Measurements from ENCODE around the gene VWF.
A peak's percentile ranks its signal among the peaks of the same experiment; 100 is the strongest.

The VWF gene

DNA sequence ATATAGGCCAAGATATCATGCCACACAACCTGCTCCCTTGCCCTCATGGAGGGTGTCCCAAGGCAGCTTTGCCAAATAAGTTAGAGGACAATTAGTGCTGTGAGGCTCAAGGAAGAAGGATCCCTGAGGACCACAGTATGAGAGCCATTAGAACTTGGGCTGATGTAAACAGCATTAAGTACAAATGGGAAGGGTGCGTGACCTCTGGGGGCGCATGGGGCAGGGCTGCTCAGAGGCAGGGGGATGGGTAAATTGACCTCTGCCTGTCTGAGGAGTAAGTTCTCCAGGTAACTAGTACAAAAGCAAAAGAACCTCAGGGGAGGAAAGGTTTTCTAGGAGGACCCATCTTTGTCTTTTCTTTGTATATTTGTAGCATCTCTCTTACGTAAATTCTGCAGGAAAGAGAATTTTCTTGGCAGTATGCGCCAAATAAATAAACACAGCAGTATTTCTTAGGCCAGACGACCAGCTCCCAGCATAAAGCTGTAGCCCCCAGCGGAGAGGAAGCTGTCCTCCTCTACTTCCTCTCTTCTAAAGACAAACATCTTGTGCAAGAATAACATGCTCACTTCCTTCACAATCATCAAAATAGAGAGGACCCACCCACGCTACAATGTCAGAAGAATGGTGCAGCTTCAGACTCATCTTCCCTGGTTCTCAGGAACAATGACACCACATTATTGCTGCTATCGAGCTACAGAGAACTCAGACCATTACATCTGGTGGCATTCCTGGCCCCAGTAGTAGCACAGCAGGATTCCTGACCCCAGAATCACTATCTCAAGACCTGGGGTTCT, 16.4 kb upstream of the VWF start:
- Histone ChIP-seq H3K14ac (ENCODE audit: low read length in 2 of 2) (no peak overlapping the region), H3K9ac (ENCODE audit: low read length) (no peak overlapping the region), H3K23ac (ENCODE audit: low read length in 2 of 2) (no peak overlapping the region), H2BK15ac (ENCODE audit: low read depth, poor library complexity, severe bottlenecking) (no peak overlapping the region), H3K79me1 (replicated peaks; ENCODE audit: low read length, poor library complexity, severe bottlenecking) (no peaks in the 10 kb centered on the region), H2AK5ac (ENCODE audit: low read length, severe bottlenecking) (no peak overlapping the region), H3K4me2 (ENCODE audit: low read length, poor library complexity, severe bottlenecking) (no peak overlapping the region), H3K9me3 (ENCODE audit: control insufficient read depth, low read length) (no peaks in the 10 kb centered on the region), H4K91ac (ENCODE audit: low read length) (peak overlapping the region; percentile 79), H3K36me3 (ENCODE audit: control insufficient read depth in 1 of 2, insufficient read depth in 2 of 2, low read depth in 1 of 2, low read length in 2 of 2) (no peaks in the 10 kb centered on the region), H3K4ac (ENCODE audit: low read depth in 1 of 2, low read length in 2 of 2) (peak overlapping the region in 1 of 2 experiments; percentile 88), H3K27me3 (ENCODE audit: control insufficient read depth in 1 of 2, insufficient read depth in 1 of 2, low read length in 2 of 2) (no peaks in the 10 kb centered on the region), H2BK120ac (ENCODE audit: low read depth, low read length) (peak overlapping the region; percentile 11), H2BK12ac (ENCODE audit: low read length in 2 of 2) (peak overlapping the region; percentile 31 to 76), H2AFZ (ENCODE audit: low read depth, low read length) (no peak overlapping the region), H3K18ac (ENCODE audit: low read depth in 1 of 2, low read length in 2 of 2) (peak overlapping the region; percentile 0 to 66), H2BK5ac (ENCODE audit: low read depth, low read length, poor library complexity, severe bottlenecking) (no peak overlapping the region), H3K27ac (ENCODE audit: low read length, poor library complexity, severe bottlenecking) (no peak overlapping the region), H3K4me1 (ENCODE audit: control insufficient read depth, insufficient read depth, low read depth, low read length) (peaks cover 3% of the 10 kb centered on the region), H4K8ac (ENCODE audit: low read length) (peak overlapping the region; percentile 33), H3K4me3 (ENCODE audit: insufficient read depth in 1 of 2, low read depth in 1 of 2, low read length in 2 of 2) (no peak overlapping the region)
- WGBS = 26% methylated on average over 8 of the region's 8 CpGs
- DNase-seq = peak; percentile 77

DNA sequence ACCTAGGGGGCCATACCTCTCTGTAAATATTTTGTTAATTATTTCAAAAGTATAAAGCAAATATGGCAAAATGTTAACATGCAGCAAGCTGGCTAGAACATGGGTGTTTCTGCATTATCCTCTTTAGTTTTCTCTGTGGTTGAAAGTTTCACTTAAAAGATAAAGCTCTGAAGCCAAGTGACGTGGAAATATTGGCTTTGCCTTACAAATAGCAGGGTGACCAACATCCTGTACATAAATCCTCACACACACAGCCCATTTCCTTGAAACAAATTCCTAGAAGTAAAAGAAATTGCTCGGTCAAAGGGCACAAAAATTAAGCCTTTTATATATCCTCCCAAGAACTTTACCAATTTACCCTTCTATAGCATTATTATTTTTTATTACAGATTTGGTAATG, 10.6 kb upstream of the VWF start:
- H2BK12ac ChIP-seq (ENCODE audit: low read length in 2 of 2) = no peak overlapping the region
- DNase-seq = peak; percentile 43
- H3K4me3 ChIP-seq (ENCODE audit: insufficient read depth in 1 of 2, low read depth in 1 of 2, low read length in 2 of 2) = no peak overlapping the region
- H3K4ac ChIP-seq (ENCODE audit: low read depth in 1 of 2, low read length in 2 of 2) = no peak overlapping the region
- H3K9me3 ChIP-seq (ENCODE audit: control insufficient read depth, low read length) = no peaks in the 10 kb centered on the region
- no peak overlapping the region for H2BK15ac ChIP-seq (ENCODE audit: low read depth, poor library complexity, severe bottlenecking)
- H3K18ac ChIP-seq (ENCODE audit: low read depth in 1 of 2, low read length in 2 of 2) = no peak overlapping the region
- H2AK5ac ChIP-seq (ENCODE audit: low read length, severe bottlenecking) = no peak overlapping the region
- no peak overlapping the region for H3K14ac ChIP-seq (ENCODE audit: low read length in 2 of 2)
- no peak overlapping the region for H4K8ac ChIP-seq (ENCODE audit: low read length)
- H4K91ac ChIP-seq (ENCODE audit: low read length) = no peak overlapping the region
- no peak overlapping the region for H2AFZ ChIP-seq (ENCODE audit: low read depth, low read length)
- no peak overlapping the region for H3K27ac ChIP-seq (ENCODE audit: low read length, poor library complexity, severe bottlenecking)
- H2BK5ac ChIP-seq (ENCODE audit: low read depth, low read length, poor library complexity, severe bottlenecking) = no peak overlapping the region
- H3K4me1 ChIP-seq (ENCODE audit: control insufficient read depth, insufficient read depth, low read depth, low read length) = no peaks in the 10 kb centered on the region
- 26% methylated on average over 1 of the region's 2 CpGs for WGBS
- no peaks in the 10 kb centered on the region for H3K79me1 ChIP-seq (replicated peaks; ENCODE audit: low read length, poor library complexity, severe bottlenecking)
- no peaks in the 10 kb centered on the region for H3K36me3 ChIP-seq (ENCODE audit: control insufficient read depth in 1 of 2, insufficient read depth in 2 of 2, low read depth in 1 of 2, low read length in 2 of 2)
- no peak overlapping the region for H3K9ac ChIP-seq (ENCODE audit: low read length)
- no peaks in the 10 kb centered on the region for H3K27me3 ChIP-seq (ENCODE audit: control insufficient read depth in 1 of 2, insufficient read depth in 1 of 2, low read length in 2 of 2)
- H3K4me2 ChIP-seq (ENCODE audit: low read length, poor library complexity, severe bottlenecking) = no peak overlapping the region
- no peak overlapping the region for H2BK120ac ChIP-seq (ENCODE audit: low read depth, low read length)
- H3K23ac ChIP-seq (ENCODE audit: low read length in 2 of 2) = no peak overlapping the region

DNA sequence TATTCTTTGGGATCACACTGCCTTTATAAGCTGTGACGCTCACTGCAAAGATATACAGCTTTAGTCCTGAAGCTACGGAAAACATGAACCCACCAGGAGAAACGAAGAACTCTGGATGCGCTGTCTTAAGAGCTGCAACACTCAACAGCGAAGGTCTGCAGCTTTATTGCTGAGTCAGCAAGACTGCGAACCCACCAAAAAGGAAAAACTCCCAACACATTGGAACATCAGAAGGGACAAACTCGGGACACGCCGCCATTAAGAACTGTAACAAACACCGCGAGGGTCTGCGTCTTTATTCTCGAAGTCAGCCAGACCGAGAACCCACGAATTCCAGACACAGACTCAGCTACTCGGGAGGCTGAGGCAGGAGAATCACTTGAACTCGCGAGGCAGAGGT, 9.2 kb upstream of the VWF start:
- no peak for DNase-seq
- Histone ChIP-seq H2AFZ (ENCODE audit: low read depth, low read length) (no peak overlapping the region), H3K4me3 (ENCODE audit: insufficient read depth in 1 of 2, low read depth in 1 of 2, low read length in 2 of 2) (no peak overlapping the region), H4K91ac (ENCODE audit: low read length) (no peak overlapping the region), H3K27me3 (ENCODE audit: control insufficient read depth in 1 of 2, insufficient read depth in 1 of 2, low read length in 2 of 2) (no peaks in the 10 kb centered on the region), H3K9ac (ENCODE audit: low read length) (no peak overlapping the region), H3K4me2 (ENCODE audit: low read length, poor library complexity, severe bottlenecking) (no peak overlapping the region), H2BK5ac (ENCODE audit: low read depth, low read length, poor library complexity, severe bottlenecking) (no peak overlapping the region), H3K4ac (ENCODE audit: low read depth in 1 of 2, low read length in 2 of 2) (no peak overlapping the region), H4K8ac (ENCODE audit: low read length) (no peak overlapping the region), H3K36me3 (ENCODE audit: control insufficient read depth in 1 of 2, insufficient read depth in 2 of 2, low read depth in 1 of 2, low read length in 2 of 2) (no peaks in the 10 kb centered on the region), H2BK120ac (ENCODE audit: low read depth, low read length) (no peak overlapping the region), H2BK15ac (ENCODE audit: low read depth, poor library complexity, severe bottlenecking) (no peak overlapping the region), H3K9me3 (ENCODE audit: control insufficient read depth, low read length) (no peaks in the 10 kb centered on the region), H3K79me1 (replicated peaks; ENCODE audit: low read length, poor library complexity, severe bottlenecking) (no peaks in the 10 kb centered on the region), H2BK12ac (ENCODE audit: low read length in 2 of 2) (no peak overlapping the region), H3K14ac (ENCODE audit: low read length in 2 of 2) (no peak overlapping the region), H3K27ac (ENCODE audit: low read length, poor library complexity, severe bottlenecking) (no peak overlapping the region), H3K18ac (ENCODE audit: low read depth in 1 of 2, low read length in 2 of 2) (peak overlapping the region in 1 of 2 experiments; percentile 1), H3K4me1 (ENCODE audit: control insufficient read depth, insufficient read depth, low read depth, low read length) (no peaks in the 10 kb centered on the region), H3K23ac (ENCODE audit: low read length in 2 of 2) (no peak overlapping the region), H2AK5ac (ENCODE audit: low read length, severe bottlenecking) (no peak overlapping the region)
- WGBS = 97% methylated on average over 17 of the region's 18 CpGs

DNA sequence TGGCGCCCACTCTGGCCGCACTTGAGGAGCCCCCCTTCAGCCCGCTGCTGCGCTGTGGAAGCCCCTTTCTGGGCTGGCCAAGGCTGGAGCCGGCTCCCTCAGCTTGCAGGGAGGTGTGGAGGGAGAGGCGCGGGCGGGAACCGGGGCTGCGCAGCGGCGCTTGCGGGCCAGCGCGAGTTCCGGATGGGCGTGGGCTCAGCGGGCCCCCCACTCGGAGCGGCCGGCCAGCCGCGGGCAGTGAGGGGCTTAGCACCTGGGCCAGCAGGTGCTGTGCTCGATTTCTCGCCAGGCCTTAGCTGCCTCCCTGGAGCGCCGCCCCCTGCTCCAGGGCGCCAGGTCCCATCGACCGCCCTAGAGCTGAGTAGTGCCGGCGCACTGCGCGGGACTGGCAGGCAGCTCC, 8.0 kb upstream of the VWF start:
- Histone ChIP-seq H3K23ac (ENCODE audit: low read length in 2 of 2) (no peak overlapping the region), H3K27ac (ENCODE audit: low read length, poor library complexity, severe bottlenecking) (no peak overlapping the region), H2BK15ac (ENCODE audit: low read depth, poor library complexity, severe bottlenecking) (no peak overlapping the region), H3K4me1 (ENCODE audit: control insufficient read depth, insufficient read depth, low read depth, low read length) (no peaks in the 10 kb centered on the region), H3K4me2 (ENCODE audit: low read length, poor library complexity, severe bottlenecking) (no peak overlapping the region), H2BK12ac (ENCODE audit: low read length in 2 of 2) (no peak overlapping the region), H3K9ac (ENCODE audit: low read length) (no peak overlapping the region), H3K9me3 (ENCODE audit: control insufficient read depth, low read length) (no peaks in the 10 kb centered on the region), H3K14ac (ENCODE audit: low read length in 2 of 2) (no peak overlapping the region), H3K4ac (ENCODE audit: low read depth in 1 of 2, low read length in 2 of 2) (no peak overlapping the region), H2AK5ac (ENCODE audit: low read length, severe bottlenecking) (no peak overlapping the region), H3K4me3 (ENCODE audit: insufficient read depth in 1 of 2, low read depth in 1 of 2, low read length in 2 of 2) (no peak overlapping the region), H4K8ac (ENCODE audit: low read length) (no peak overlapping the region), H3K79me1 (replicated peaks; ENCODE audit: low read length, poor library complexity, severe bottlenecking) (no peaks in the 10 kb centered on the region), H2AFZ (ENCODE audit: low read depth, low read length) (no peak overlapping the region), H2BK120ac (ENCODE audit: low read depth, low read length) (no peak overlapping the region), H3K27me3 (ENCODE audit: control insufficient read depth in 1 of 2, insufficient read depth in 1 of 2, low read length in 2 of 2) (no peaks in the 10 kb centered on the region), H3K36me3 (ENCODE audit: control insufficient read depth in 1 of 2, insufficient read depth in 2 of 2, low read depth in 1 of 2, low read length in 2 of 2) (no peaks in the 10 kb centered on the region), H2BK5ac (ENCODE audit: low read depth, low read length, poor library complexity, severe bottlenecking) (no peak overlapping the region), H3K18ac (ENCODE audit: low read depth in 1 of 2, low read length in 2 of 2) (no peak overlapping the region), H4K91ac (ENCODE audit: low read length) (no peak overlapping the region)
- WGBS = 96% methylated on average over 33 of the region's 34 CpGs
- DNase-seq = no peak

All from mesenchymal stem cell (in vitro differentiated cells and primary cell).